ENCODE measurements around the gene SPCS1.
A peak's percentile ranks its signal among the peaks of the same experiment; 100 is the strongest.
"Not testable (repeated sequence)": the region's sequence is repeated elsewhere in the genome, so short reads cannot be mapped to it uniquely, and the experiment has no call there.

The SPCS1 gene

DNA sequence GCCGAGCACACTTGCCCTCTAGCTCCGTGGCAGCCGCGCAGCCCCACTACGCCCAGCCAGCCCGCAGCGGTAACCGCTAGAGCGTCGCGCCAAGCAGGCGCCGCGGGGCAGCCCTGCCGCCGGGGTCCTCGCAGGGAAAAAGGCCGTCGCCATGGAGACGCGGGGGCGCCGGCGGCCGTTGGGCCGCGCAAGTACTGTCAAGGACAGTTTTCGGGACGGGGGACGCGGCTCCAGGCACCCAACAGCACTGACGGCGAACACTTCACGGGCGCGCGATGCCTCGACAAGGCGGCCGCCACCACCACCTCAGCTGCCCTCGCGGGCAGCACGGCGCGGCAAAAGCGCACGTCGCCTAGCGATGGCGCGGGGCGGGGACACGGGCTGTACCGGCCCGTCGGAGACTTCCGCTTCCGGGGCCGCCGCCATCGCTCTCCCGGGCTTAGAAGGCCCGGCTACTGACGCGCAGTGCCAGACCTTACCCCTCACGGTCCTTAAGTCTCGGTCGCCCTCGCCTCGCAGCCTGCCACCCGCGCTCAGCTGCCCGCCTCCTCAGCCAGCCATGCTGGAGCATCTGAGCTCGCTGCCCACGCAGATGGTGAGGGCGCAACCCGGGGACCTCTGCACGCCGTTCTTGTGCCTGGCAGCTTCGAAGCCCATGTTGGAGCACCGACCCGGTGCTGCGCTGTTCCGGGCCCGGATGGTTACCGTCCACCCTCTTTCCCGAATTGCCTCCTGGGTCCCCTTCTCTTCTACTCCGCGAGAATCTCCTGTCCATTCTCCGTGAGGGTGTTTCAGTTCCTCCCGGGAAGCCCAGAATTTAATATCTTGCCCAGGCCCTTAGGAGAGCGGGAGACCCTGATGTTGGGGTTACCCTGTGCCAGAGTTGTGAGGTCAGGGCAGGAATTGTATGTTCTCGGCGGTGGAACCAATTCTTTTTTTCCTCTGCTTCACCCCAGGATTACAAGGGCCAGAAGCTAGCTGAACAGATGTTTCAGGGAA is at the start of gene SPCS1, which contains the start of gene GLT8D1:
TSS of gene SPCS1 (plus strand) at position 419 of the 999 bp plus-strand sequence. CDS start at position 560, 141 bp downstream.
TSS of gene GLT8D1 (minus strand) at position 104 of the 999 bp plus-strand sequence. CDS start 5,331 bp downstream, outside the sequence.
- peak within 1 kb of the TSS; percentile 97 for H3K9ac ChIP-seq (ENCODE audit: insufficient read length, low read depth)
- no peaks in the 10 kb centered on the region for H3K9me3 ChIP-seq (ENCODE audit: insufficient read depth, low read length)
- TF ChIP-seq YY1 (IDR thresholded peaks at IDR 0.05; ENCODE audit: insufficient read depth, insufficient read length) (peak; percentile 63), ZNF274 (IDR thresholded peaks at IDR 0.05; ENCODE audit: low read depth, low read length) (no peak)
- peak within 1 kb of the TSS; percentile 98 for H3K4me3 ChIP-seq (ENCODE audit: insufficient read length, low read depth)
- H3K4me1 ChIP-seq (ENCODE audit: insufficient read depth, insufficient read length) = peaks cover 2% of the 10 kb centered on the region
- no peaks in the 10 kb centered on the region for H3K27me3 ChIP-seq (ENCODE audit: insufficient read depth, insufficient read length)
- peaks cover 38% of the 10 kb centered on the region for H3K36me3 ChIP-seq (ENCODE audit: insufficient read depth, insufficient read length, low read length)
- peak; percentile 72 for DNase-seq (ENCODE audit: low read depth, low spot score)

DNA sequence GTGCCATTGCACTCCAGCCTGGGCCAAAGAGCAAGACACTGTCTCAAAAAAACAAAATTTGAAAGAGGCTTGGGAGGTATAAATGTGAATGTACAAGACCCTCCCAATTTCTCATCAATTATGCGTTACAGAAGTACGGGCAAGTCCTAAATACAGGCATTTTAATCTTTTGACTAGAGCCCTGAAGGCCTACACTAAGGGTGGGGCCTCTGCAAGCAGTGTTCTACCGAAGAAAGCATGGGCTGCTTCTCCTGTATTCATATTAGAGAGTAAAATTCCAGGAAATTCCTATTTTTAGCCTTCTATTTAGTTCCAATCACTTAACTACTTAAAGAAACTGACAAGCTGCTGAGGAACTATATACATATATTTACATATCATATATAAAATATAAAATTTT is 45.9 kb upstream of the SPCS1 start:
- Histone ChIP-seq H3K4me3 (ENCODE audit: insufficient read length, low read depth) (no peak overlapping the region), H3K9ac (ENCODE audit: insufficient read length, low read depth) (no peak overlapping the region), H3K4me1 (ENCODE audit: insufficient read depth, insufficient read length) (no peaks in the 10 kb centered on the region), H3K9me3 (ENCODE audit: insufficient read depth, low read length) (no peaks in the 10 kb centered on the region), H3K27me3 (ENCODE audit: insufficient read depth, insufficient read length) (no peaks in the 10 kb centered on the region), H3K36me3 (ENCODE audit: insufficient read depth, insufficient read length, low read length) (peaks cover 86% of the 10 kb centered on the region)
- TF ChIP-seq SUZ12 (IDR thresholded peaks at IDR 0.05; ENCODE audit: extremely low read depth, insufficient read depth, insufficient read length) = no peak
- TF ChIP-seq YY1 (IDR thresholded peaks at IDR 0.05; ENCODE audit: insufficient read depth, insufficient read length) = no peak
- no peak for TF ChIP-seq ZNF274 (IDR thresholded peaks at IDR 0.05; ENCODE audit: low read depth, low read length)
- no peak for DNase-seq (ENCODE audit: low read depth, low spot score)

DNA sequence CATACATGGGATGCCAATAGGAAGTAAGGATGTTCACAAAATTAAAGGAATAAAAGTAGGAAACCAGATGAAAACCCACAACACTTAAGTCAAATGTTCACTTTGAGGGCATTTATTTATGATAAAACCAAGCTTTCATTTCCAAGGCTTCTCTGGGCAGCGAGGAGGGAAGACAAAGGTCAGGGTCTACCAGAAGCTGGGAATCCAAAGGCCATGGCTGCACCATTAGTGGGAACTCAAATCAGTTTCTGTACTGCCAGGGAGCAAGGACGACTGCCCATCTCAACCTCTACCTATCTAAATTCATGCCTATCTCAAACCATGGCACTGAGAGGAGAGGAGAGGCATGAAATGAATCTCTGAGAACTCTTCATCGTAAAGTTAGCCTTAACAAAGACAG is 42.8 kb upstream of the SPCS1 start:
- no peak overlapping the region for H3K4me3 ChIP-seq (ENCODE audit: insufficient read length, low read depth)
- DNase-seq (ENCODE audit: low read depth, low spot score) = no peak
- H3K9ac ChIP-seq (ENCODE audit: insufficient read length, low read depth) = no peak overlapping the region
- TF ChIP-seq YY1 (IDR thresholded peaks at IDR 0.05; ENCODE audit: insufficient read depth, insufficient read length) (no peak), SUZ12 (IDR thresholded peaks at IDR 0.05; ENCODE audit: extremely low read depth, insufficient read depth, insufficient read length) (no peak), ZNF274 (IDR thresholded peaks at IDR 0.05; ENCODE audit: low read depth, low read length) (no peak)
- H3K36me3 ChIP-seq (ENCODE audit: insufficient read depth, insufficient read length, low read length) = peaks cover 82% of the 10 kb centered on the region
- no peaks in the 10 kb centered on the region for H3K9me3 ChIP-seq (ENCODE audit: insufficient read depth, low read length)
- no peaks in the 10 kb centered on the region for H3K27me3 ChIP-seq (ENCODE audit: insufficient read depth, insufficient read length)
- H3K4me1 ChIP-seq (ENCODE audit: insufficient read depth, insufficient read length) = no peaks in the 10 kb centered on the region

DNA sequence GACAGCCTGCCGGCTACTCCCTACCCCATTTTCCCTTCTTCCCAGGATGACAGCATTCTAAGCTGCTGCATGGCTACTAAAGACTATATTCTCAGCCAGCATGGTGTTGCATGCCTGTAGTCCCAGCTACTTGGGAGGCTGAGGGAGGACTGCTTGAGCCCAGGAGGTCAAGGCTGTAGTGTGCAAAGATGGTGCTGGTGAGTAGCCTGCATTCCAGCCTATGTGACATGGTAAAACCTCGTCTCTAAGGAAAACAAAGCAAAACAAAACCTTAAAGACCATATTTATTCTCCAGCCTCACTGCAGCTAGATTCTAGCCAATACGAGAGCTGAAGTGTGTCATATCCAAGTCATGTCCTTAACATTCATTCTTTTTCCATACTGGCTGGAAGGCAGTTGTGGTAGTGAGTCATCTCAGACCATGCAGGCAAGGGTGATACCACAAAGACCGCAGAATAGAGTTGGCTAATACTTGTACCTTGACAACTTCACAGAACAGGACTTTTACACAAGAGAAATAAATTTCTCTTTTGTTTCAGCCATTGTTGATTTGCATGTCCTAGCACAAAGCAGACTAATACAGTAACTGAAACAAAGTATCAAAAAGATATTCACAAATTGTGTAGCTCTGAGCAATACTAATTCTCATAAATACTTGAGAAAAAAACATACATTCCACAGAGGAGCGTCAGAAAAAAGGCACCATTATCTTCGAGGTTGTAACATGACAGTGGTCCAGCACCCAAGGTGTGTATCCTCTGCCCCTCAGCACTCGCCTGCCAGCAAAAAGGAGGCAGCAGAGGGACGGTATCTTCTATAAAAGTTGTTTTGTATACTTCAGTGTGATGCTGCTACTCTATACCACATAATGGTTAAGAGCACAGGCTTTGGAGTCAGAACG is 35.0 kb upstream of the SPCS1 start:
- no peak for DNase-seq (ENCODE audit: low read depth, low spot score)
- peaks cover 63% of the 10 kb centered on the region for H3K36me3 ChIP-seq (ENCODE audit: insufficient read depth, insufficient read length, low read length)
- H3K9ac ChIP-seq (ENCODE audit: insufficient read length, low read depth) = no peak overlapping the region
- no peaks in the 10 kb centered on the region for H3K4me1 ChIP-seq (ENCODE audit: insufficient read depth, insufficient read length)
- no peaks in the 10 kb centered on the region for H3K9me3 ChIP-seq (ENCODE audit: insufficient read depth, low read length)
- H3K27me3 ChIP-seq (ENCODE audit: insufficient read depth, insufficient read length) = no peaks in the 10 kb centered on the region
- no peak overlapping the region for H3K4me3 ChIP-seq (ENCODE audit: insufficient read length, low read depth)
- no peak for TF ChIP-seq YY1 (IDR thresholded peaks at IDR 0.05; ENCODE audit: insufficient read depth, insufficient read length)
- no peak for TF ChIP-seq SUZ12 (IDR thresholded peaks at IDR 0.05; ENCODE audit: extremely low read depth, insufficient read depth, insufficient read length)
- TF ChIP-seq ZNF274 (IDR thresholded peaks at IDR 0.05; ENCODE audit: low read depth, low read length) = no peak

DNA sequence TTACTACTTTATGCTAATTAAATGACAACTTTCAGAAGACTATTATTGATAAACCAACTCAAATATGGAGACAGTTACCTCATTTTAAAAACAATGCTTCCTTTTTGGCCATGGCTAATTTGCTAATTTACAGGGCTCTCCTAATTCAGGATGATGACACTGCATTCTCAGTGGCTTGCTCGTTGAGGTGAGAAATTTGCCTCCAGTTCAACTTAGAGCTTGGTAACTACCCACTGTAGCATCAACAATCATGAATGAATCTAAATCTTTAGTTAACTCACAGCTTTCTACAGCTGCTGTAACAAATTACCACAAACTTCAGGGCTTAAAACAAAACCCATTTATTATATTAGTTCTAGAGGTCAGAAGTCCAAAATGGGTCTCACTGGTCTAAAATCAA is 34.2 kb upstream of the SPCS1 start:
- Histone ChIP-seq H3K27me3 (ENCODE audit: insufficient read depth, insufficient read length) (no peaks in the 10 kb centered on the region), H3K36me3 (ENCODE audit: insufficient read depth, insufficient read length, low read length) (peaks cover 64% of the 10 kb centered on the region), H3K9me3 (ENCODE audit: insufficient read depth, low read length) (no peaks in the 10 kb centered on the region), H3K4me3 (ENCODE audit: insufficient read length, low read depth) (no peak overlapping the region), H3K4me1 (ENCODE audit: insufficient read depth, insufficient read length) (no peaks in the 10 kb centered on the region), H3K9ac (ENCODE audit: insufficient read length, low read depth) (no peak overlapping the region)
- no peak for DNase-seq (ENCODE audit: low read depth, low spot score)
- TF ChIP-seq YY1 (IDR thresholded peaks at IDR 0.05; ENCODE audit: insufficient read depth, insufficient read length) (no peak), ZNF274 (IDR thresholded peaks at IDR 0.05; ENCODE audit: low read depth, low read length) (no peak), SUZ12 (IDR thresholded peaks at IDR 0.05; ENCODE audit: extremely low read depth, insufficient read depth, insufficient read length) (no peak)

DNA sequence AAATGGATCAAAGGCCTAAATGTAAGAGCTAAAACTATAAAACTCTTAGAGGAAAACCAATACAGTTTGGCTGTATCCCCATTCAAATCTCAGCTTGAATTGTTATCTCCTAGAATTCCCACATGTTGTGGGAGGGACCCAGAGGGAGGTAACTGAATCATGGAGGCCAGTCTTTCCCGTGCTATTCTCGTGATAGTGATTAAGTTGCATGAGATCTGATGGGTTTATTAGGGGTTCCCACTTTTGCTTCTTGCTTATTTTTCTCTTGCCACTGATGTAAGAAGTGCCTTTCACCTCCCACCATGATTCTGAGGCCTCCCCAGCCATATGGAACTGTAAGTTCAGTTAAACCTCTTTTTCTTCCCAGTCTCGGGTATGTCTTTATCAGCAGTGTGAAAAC is 29.7 kb upstream of the SPCS1 start:
- H3K27me3 ChIP-seq (ENCODE audit: insufficient read depth, insufficient read length) = not testable (repeated sequence)
- H3K36me3 ChIP-seq (ENCODE audit: insufficient read depth, insufficient read length, low read length) = peaks cover 83% of the 10 kb centered on the region

More for the DNA sequence above, 29.7 kb upstream of the SPCS1 start:
- not testable (repeated sequence) for DNase-seq (ENCODE audit: low read depth, low spot score); H3K9ac ChIP-seq (ENCODE audit: insufficient read length, low read depth); H3K9me3 ChIP-seq (ENCODE audit: insufficient read depth, low read length); H3K4me1 ChIP-seq (ENCODE audit: insufficient read depth, insufficient read length); H3K4me3 ChIP-seq (ENCODE audit: insufficient read length, low read depth)
